PC-9 (cell line): ENCODE measurements around the gene RCE1.

Source experiments
- CTCF ChIP-seq: fragments of 200-600 bp; sonication (generic); conservative IDR thresholded peaks from 2 replicates; pipeline ENCODE4 v1.6.1; 2017; ENCODE audit warnings: mixed run types, antibody characterized with exemption, mild to moderate bottlenecking, moderate library complexity
- EZH2 ChIP-seq: fragments of 200-600 bp; sonication (generic); IDR thresholded peaks from 2 replicates; pipeline ENCODE4 v1.8.0; 2017; ENCODE audit warnings: antibody characterized with exemption, low read depth

GRCh38 chr11:66846671-66847091, 3.4 kb downstream of the RCE1 start:
- no peak for TF ChIP-seq CTCF
- no peak for TF ChIP-seq EZH2
